NCI-H2196 treated with DMSO at 0.1 percent for 48 hours (cell line): ENCODE results near the gene IZUMO1.
"Not testable (repeated sequence)": the region's sequence is repeated elsewhere in the genome, so short reads cannot be mapped to it uniquely, and the experiment has no call there.

ENCODE experiments used
- DNase-seq: peaks from one replicate; lab custom pipeline; 2025; ENCODE audit not compliant: unreplicated experiment; lab: John Stamatoyannopoulos, UW

Gene IZUMO1

GRCh38 chr19:48714759-48715675 is 31.7 kb downstream of the IZUMO1 start:
- DNase-seq, result no peak

- DNase-seq, result peak; percentile 99
Observed at GRCh38 chr19:48713864-48714755, 32.6 kb downstream of the IZUMO1 start.

GRCh38 chr19:48713041-48713863 is 33.5 kb downstream of the IZUMO1 start:
- no peak for DNase-seq

- no peak for DNase-seq
Observed at GRCh38 chr19:48711106-48711662, 35.5 kb downstream of the IZUMO1 start.

GRCh38 chr19:48708471-48708870 is 38.2 kb downstream of the IZUMO1 start:
- no peak for DNase-seq

GRCh38 chr19:48705431-48705830 is 41.3 kb downstream of the IZUMO1 start:
- DNase-seq, result no peak

- DNase-seq, result no peak
Observed at GRCh38 chr19:48703316-48703715, 43.4 kb downstream of the IZUMO1 start.

- DNase-seq, result no peak
Observed at GRCh38 chr19:48702701-48703100, 44.0 kb downstream of the IZUMO1 start.

- no peak for DNase-seq
Observed at GRCh38 chr19:48698046-48698445, 48.7 kb downstream of the IZUMO1 start.

- DNase-seq, result no peak
Observed at GRCh38 chr19:48696353-48697010, 50.2 kb downstream of the IZUMO1 start.

- DNase-seq, result no peak
Observed at GRCh38 chr19:48695743-48696352, 50.9 kb downstream of the IZUMO1 start, which contains the start of gene FUT2. Gene FUT2 (plus strand): TSS chr19:48695971. CDS start chr19:48702957, 6,986 bp downstream.

GRCh38 chr19:48693629-48694028 is 53.1 kb downstream of the IZUMO1 start:
- not testable (repeated sequence) for DNase-seq
